GM21737 (cell line): ENCODE measurements around the gene HOXA4.
A peak's percentile ranks its signal among the peaks of the same experiment; 100 is the strongest.

Experiments
- ATAC-seq: cut with Tn5 transposase; IDR thresholded peaks from one replicate; pipeline ENCODE4 v1.9.1; 2021; ENCODE audit warnings: mild to moderate bottlenecking, moderate library complexity; ENCODE audit not compliant: unreplicated experiment

The HOXA4 gene

GRCh38 chr7:27106181-27106900 is 24.2 kb downstream of the HOXA4 start:
- no peak for ATAC-seq

- ATAC-seq = no peak
Observed at GRCh38 chr7:27105301-27106031, 25.1 kb downstream of the HOXA4 start.

GRCh38 chr7:27104341-27105058 is 26.1 kb downstream of the HOXA4 start:
- ATAC-seq = no peak

- no peak for ATAC-seq
Observed at GRCh38 chr7:27103489-27104226, 26.9 kb downstream of the HOXA4 start.

GRCh38 chr7:27102581-27103442 is 27.7 kb downstream of the HOXA4 start, which contains the start of gene HOXA2:
Gene HOXA2, minus strand, starts transcription at chr7:27102683. Its CDS starts 183 bp downstream, at chr7:27102500.
- ATAC-seq = no peak

DNA sequence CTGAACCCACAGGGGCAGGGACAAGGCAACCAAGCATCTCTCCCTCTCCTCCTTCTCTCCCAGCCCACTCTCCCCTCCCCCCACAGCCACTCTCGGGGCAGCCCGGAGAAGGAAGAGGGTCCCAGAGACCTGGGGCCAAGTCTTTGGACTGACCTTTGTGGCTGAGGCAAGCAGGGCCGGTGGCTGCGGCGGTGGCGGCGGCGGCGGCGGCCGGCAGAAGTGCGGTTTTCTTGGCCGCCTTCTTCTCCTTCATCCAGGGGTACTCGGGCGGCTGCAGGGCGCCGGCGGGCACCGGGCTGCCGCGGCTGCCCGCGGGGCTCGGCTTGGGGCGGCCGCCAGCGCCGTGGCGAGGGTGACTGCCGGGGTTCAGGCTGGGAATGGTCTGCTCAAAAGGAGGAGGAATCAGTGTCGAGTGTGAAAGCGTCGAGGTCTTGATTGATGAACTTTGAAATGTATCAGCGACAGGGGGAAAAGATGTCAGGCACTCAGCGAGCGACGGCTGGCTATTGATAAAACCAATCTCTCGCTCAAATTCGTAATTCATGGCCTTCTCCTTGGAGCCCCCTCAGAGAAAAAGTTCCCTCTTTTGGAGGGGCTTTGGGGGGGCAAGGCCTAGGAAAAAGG is 28.5 kb downstream of the HOXA4 start:
- ATAC-seq = no peak

GRCh38 chr7:27101171-27101956 is 29.2 kb downstream of the HOXA4 start:
- no peak for ATAC-seq

GRCh38 chr7:27100694-27101170 is 29.8 kb downstream of the HOXA4 start:
- ATAC-seq = no peak

DNA sequence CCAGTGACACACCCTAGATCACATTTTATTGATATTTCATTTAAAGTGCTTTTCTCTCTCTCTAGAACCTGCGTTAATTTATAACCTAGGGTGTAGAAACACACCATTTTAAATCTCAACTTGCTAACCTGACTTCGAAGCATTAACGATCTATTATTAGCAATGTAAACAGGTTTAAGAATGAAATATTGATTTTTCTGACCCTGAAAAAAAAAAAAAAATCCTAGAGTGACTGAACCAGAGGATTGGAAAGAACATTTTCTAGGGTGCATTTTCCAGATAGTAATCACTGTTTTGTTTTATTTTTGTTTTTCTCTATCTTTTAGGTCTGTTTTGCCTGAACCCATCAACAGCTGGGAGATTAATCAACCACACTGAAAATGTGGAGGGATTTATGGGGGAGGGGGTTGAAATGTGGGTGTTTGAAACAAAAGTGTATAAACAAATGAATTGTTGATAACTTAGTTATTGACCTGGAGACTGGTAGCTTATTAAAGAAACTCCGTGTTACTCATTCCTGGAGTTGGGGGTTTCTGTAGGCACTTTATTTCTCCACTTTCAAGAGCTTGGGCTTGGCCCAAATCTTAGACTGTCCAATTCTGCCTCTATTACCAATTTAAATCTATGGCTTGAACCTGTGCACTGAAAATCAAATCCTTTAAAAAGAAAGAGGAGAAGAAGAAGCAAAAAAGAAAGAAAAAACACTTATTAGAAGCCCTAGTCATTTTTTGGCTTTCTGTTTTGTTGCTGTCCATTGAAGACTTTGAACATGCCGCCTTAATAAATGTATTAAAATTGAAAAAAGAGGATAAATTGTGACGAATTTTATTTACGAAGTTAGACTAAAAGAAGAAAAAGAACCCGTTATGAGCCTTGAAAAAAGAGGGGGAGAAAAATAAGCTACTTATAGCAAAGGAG is 30.8 kb downstream of the HOXA4 start:
- no peak for ATAC-seq

- no peak for ATAC-seq
Observed at GRCh38 chr7:27098578-27099451, 31.7 kb downstream of the HOXA4 start.

DNA sequence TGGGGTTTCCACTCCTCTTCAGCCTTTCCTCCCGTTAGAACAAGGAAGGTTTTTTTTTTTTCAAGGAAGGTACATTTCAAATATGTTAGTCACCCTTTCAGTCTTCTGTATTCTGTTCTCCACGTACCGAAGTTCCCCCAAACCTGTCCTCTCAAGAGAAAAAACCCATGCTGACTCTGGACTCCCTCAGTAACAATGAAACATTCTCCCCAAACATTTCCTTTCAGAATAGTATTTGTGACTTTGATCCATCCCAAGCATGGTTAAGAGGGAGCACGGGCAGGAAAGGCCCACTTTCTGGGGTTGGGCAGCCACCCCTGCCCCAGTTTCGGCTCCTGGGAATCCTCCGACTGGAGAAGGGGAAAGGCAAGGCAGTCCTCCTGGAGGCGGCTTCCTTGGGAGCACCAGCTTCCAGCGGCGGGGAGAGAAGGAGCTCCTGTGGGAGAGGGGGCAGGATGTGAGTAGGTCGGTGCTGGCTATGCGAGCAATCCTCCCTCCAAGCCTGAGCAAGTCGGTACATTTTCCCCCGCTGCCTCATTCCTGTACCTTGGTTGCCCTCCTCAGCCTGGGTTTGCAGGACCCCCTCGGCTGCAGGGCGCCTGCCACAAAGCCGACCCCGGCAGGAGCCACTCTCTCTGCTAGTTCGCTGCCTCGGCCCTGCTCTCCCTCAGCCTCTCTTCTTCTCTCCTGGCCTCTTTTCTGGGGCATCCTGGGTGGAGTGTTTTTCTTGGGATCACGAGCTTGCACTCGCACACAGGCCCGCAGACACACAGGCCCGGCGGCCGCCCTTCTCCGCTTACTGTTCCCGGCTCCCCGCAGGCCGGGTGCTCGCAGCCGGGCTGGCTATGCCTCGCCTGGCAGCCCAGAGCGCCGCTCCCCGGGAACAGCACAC is 32.6 kb downstream of the HOXA4 start:
- no peak for ATAC-seq

GRCh38 chr7:27096768-27097514 is 33.6 kb downstream of the HOXA4 start:
- ATAC-seq = no peak

DNA sequence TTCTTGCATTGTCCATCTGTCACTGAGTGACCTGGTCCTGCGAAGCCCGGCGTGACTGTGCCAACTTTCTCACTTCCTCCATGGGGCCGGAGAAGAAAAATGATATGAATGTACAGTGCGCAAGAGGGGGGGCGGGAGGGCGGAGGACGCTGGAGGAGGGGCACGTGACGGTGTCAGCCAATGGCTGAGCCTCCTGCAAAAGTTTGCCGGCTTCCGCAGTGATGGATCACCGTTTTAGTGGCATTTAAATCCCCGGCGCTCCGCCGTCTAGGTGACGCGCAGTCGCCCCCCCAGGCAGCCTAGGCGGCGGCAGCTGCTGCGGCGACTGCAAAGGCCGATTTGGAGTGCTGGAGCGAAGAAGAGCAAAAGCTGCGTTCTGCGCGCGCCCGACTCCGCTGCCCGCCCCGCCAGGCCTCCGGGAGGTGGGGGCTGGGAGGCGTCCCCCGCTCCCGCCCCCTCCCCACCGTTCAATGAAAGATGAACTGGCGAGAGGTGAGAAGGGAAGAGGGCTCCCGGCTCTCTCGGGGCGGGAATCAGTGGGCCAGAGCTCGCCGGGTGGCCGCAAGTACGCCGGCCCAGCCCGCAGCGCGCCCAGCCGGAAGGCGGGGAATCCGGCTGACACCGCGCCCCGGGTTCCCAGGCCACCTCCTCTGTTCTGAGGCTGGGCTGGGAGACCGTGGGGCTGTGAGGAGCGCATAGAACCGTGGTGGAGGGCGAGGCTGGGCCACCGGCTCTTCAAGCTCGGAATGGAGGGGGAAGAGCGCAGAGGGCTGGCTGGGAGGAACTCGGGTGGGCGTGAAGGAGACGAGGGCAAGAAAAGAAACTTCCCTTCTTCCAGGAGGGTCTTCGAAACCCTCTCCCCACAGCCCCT is 34.4 kb downstream of the HOXA4 start, which contains the start of gene HOXA1:
HOXA1 (minus strand) TSS at position 104 of the 871 bp plus-strand sequence; CDS start at position 16, 88 bp downstream.
- peak; percentile 74 for ATAC-seq
